Sigmoid colon (tissue), 7 donors: Measurements from ENCODE around the gene VPS39. TPM values are rescaled to one million over a fixed set of nuclear protein-coding genes. Genes with fewer than 3 reads are reported as not detected.
"Not testable (repeated sequence)": the region's sequence is repeated elsewhere in the genome, so short reads cannot be mapped to it uniquely, and the experiment has no call there.

Experiments
- DNase-seq: peaks from one replicate; pipeline ENCODE4 v3.0.0-alpha.2; 2019
- H3K27ac ChIP-seq, 4 donors: fragments of 200-600 bp; sonication (generic); one replicate each; pipeline ENCODE4 v1.5.1; 2016 to 2019; ENCODE audit warnings: mild to moderate bottlenecking in 1 of 4
- H3K27me3 ChIP-seq, 3 donors: fragments of 200-600 bp; sonication (generic); one replicate each; pipeline ENCODE4 v1.5.1; 2019; ENCODE audit warnings: mild to moderate bottlenecking in 1 of 3
- H3K36me3 ChIP-seq, 4 donors: fragments of 200-600 bp; sonication (generic); one replicate each; pipeline ENCODE4 v1.5.1; 2016 to 2019
- H3K4me1 ChIP-seq, 4 donors: fragments of 200-600 bp; sonication (generic); one replicate each; pipeline ENCODE4 v1.5.1; 2017 to 2019
- H3K4me3 ChIP-seq, 4 donors: fragments of 200-600 bp; sonication (generic); one replicate each; pipeline ENCODE4 v1.5.1; 2017 to 2019; ENCODE audit warnings: mild to moderate bottlenecking in 2 of 4, moderate library complexity in 1 of 4
- H3K9me3 ChIP-seq, 4 donors: fragments of 200-600 bp in 3 of 4; sonication (generic) in 3 of 4; one replicate each; pipeline versions ENCODE4 v1.5.1 to v1.6.1; 2013 to 2019
- CTCF ChIP-seq, 4 experiments: fragments of 450-650 bp in 3 of 4; fragments of 200-600 bp in 1 of 4; IDR thresholded peaks; one replicate each; pipeline ENCODE4 v1.5.1; 2016 to 2019; ENCODE audit warnings: antibody characterized with exemption in 4 of 4, mild to moderate bottlenecking in 3 of 4, moderate library complexity in 2 of 4
- EP300 ChIP-seq, 4 donors: sonication (generic); formaldehyde crosslinking; IDR thresholded peaks; one replicate each; pipeline ENCODE4 v1.6.1; 2017; ENCODE audit warnings: antibody characterized with exemption in 4 of 4
- POLR2A ChIP-seq, 2 donors: fragments of 450-650 bp; IDR thresholded peaks; one replicate each; pipeline ENCODE4 v1.6.1; 2016; ENCODE audit warnings: antibody characterized with exemption in 2 of 2, mild to moderate bottlenecking in 2 of 2, moderate library complexity in 2 of 2
- POLR2AphosphoS5 ChIP-seq, 4 donors: sonication (generic); formaldehyde crosslinking; IDR thresholded peaks; one replicate each; pipeline ENCODE4 v1.6.1; 2017; ENCODE audit warnings: antibody characterized with exemption in 4 of 4
- WGBS, 2 donors: extraction: QIAGEN DNeasy Blood & Tissue Kit; methylation state at CpG; one replicate each; pipeline ENCODE4 v1.1.7; 2013; 5-methylcytosine and 5-hydroxymethylcytosine counted together
- intact Hi-C: fragments of 100-400 bp; cut with DNase I; formaldehyde crosslinking; loops from one replicate; pipeline ENCODE4 v1.15.1; 2023
- polyA plus RNA-seq, 3 donors: library from polyadenylated mRNA; stranded (reverse); fragments of 200-250 nt; gene quantifications; one replicate each; pipeline ENCODE4 v1.2.3, GENCODE V29; 2013
- total RNA-seq, 4 donors: library from RNA; depleted of rRNA; stranded (reverse); fragments of >200 nt; gene quantifications; one replicate each; pipeline ENCODE4 v1.1.0, GENCODE V29; 2016
- donor health status: healthy with polysubstance abuse.
- donor health status: Bipolar disorder and iron deficiency.
- donor health status: healthy.

The VPS39 gene
- total and polyA plus RNA-seq, 7 donors: 16.2 to 186 (median 70.3) TPM

- Histone ChIP-seq H3K4me1 (no peaks in the 10 kb centered on the region), H3K4me3 (no peak overlapping the region), H3K9me3 (no peaks in the 10 kb centered on the region), H3K27me3 (no peaks in the 10 kb centered on the region), H3K27ac (no peak overlapping the region), H3K36me3 (peaks cover 3 to 99% (median 10%) of the 10 kb centered on the region in 4 donors)
- 51 to 81% methylated on average over 2 of the region's 2 CpGs for WGBS, 2 donors
- TF ChIP-seq CTCF (IDR thresholded peaks at IDR 0.05): no peak
- no peak for TF ChIP-seq POLR2A (IDR thresholded peaks at IDR 0.05)
- TF ChIP-seq EP300 (IDR thresholded peaks at IDR 0.05): no peak
- no peak for TF ChIP-seq POLR2AphosphoS5 (IDR thresholded peaks at IDR 0.05)
- no peak for DNase-seq
- intact Hi-C loops: no loop called here
Observed at GRCh38 chr15:42233107-42233506, 25.0 kb upstream of the VPS39 start.

- Histone ChIP-seq H3K36me3 (peaks cover 3 to 99% (median 11%) of the 10 kb centered on the region in 4 donors), H3K4me1 (no peaks in the 10 kb centered on the region), H3K9me3 (no peaks in the 10 kb centered on the region), H3K27ac (no peak overlapping the region), H3K27me3 (no peaks in the 10 kb centered on the region), H3K4me3 (no peak overlapping the region)
- no peak for TF ChIP-seq POLR2AphosphoS5 (IDR thresholded peaks at IDR 0.05)
- no peak for TF ChIP-seq CTCF (IDR thresholded peaks at IDR 0.05)
- no peak for TF ChIP-seq POLR2A (IDR thresholded peaks at IDR 0.05)
- no peak for TF ChIP-seq EP300 (IDR thresholded peaks at IDR 0.05)
- no peak for DNase-seq
- 72 to 76% methylated on average over 5 of the region's 5 CpGs for WGBS, 2 donors
- intact Hi-C loops: no loop called here
Observed at GRCh38 chr15:42232606-42233005, 24.5 kb upstream of the VPS39 start.

GRCh38 chr15:42231088-42231487, 23.0 kb upstream of the VPS39 start:
- TF ChIP-seq CTCF (IDR thresholded peaks at IDR 0.05) (no peak), POLR2A (IDR thresholded peaks at IDR 0.05) (no peak), EP300 (IDR thresholded peaks at IDR 0.05) (no peak), POLR2AphosphoS5 (IDR thresholded peaks at IDR 0.05) (no peak)
- no peaks in the 10 kb centered on the region for H3K27me3 ChIP-seq
- no peak overlapping the region for H3K27ac ChIP-seq
- H3K9me3 ChIP-seq: no peaks in the 10 kb centered on the region
- intact Hi-C loops: no loop called here
- 97 to 98% methylated on average over 1 of the region's 1 CpG for WGBS, 2 donors
- H3K36me3 ChIP-seq: peaks cover 14 to 99% (median 17%) of the 10 kb centered on the region in 4 donors
- no peak for DNase-seq
- no peak overlapping the region for H3K4me3 ChIP-seq
- no peaks in the 10 kb centered on the region for H3K4me1 ChIP-seq

- WGBS, 2 donors: 91 to 95% methylated on average over 5 of the region's 5 CpGs
- intact Hi-C loops: not testable (repeated sequence)
- H3K36me3 ChIP-seq: peaks cover 20 to 99% (median 25%) of the 10 kb centered on the region in 4 donors
Observed at GRCh38 chr15:42228981-42229380, 20.9 kb upstream of the VPS39 start.

DNA sequence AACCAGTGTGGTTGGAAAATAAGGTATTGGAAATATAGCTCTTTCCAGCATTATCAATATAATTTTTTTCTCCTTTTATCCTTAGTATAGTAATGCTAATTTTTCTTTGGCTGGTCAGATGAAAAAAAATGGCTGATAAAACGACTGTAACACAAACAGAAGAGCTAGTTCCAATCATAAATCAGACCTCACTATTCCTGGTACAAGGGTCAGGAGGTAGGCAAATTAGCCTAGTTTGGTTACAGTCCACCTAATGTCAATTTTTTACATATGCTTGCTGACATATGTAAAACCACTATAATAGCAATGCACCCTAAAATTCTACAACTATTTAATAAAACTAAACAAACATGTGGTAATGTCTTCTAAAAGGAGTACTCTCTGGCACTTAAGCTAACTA, 19.9 kb upstream of the VPS39 start:
- 10 to 52% methylated on average over 1 of the region's 1 CpG for WGBS, 2 donors
- no peak for TF ChIP-seq POLR2A (IDR thresholded peaks at IDR 0.05)
- no peak for TF ChIP-seq EP300 (IDR thresholded peaks at IDR 0.05)
- no peak for TF ChIP-seq POLR2AphosphoS5 (IDR thresholded peaks at IDR 0.05)
- TF ChIP-seq CTCF (IDR thresholded peaks at IDR 0.05): no peak

More at GRCh38 chr15:42228981-42229380, 20.9 kb upstream of the VPS39 start:
- not testable (repeated sequence) for H3K4me3 ChIP-seq, H3K4me1 ChIP-seq, H3K27ac ChIP-seq, H3K27me3 ChIP-seq, H3K9me3 ChIP-seq, DNase-seq

More for the DNA sequence above, 19.9 kb upstream of the VPS39 start:
- DNase-seq: no peak
- no peak overlapping the region for H3K27ac ChIP-seq
- H3K36me3 ChIP-seq: peaks cover 20 to 100% (median 26%) of the 10 kb centered on the region in 4 donors
- no peaks in the 10 kb centered on the region for H3K4me1 ChIP-seq
- H3K27me3 ChIP-seq: no peaks in the 10 kb centered on the region
- no peaks in the 10 kb centered on the region for H3K9me3 ChIP-seq
- H3K4me3 ChIP-seq: no peak overlapping the region
- intact Hi-C loops: no loop called here
